HL-60 (cell line): Measurements from ENCODE around the gene SELENOO.

ENCODE experiments used
- DNase-seq, 2 experiments: peaks; one replicate each; pipeline ENCODE4 v3.0.0-alpha.2; 2010 to 2020; ENCODE audit warnings: low read depth in 1 of 2, low spot score in 1 of 2
- H3K27ac ChIP-seq: fragments of 250-450 bp; sonication (Bioruptor Pico); replicated peaks from 2 replicates; pipeline ENCODE4 v1.5.1; 2020; ENCODE audit warnings: mild to moderate bottlenecking, moderate library complexity
- H3K27me3 ChIP-seq: fragments of 250-450 bp; sonication (Bioruptor Pico); 2 replicates; pipeline ENCODE4 v1.5.1; 2021; ENCODE audit warnings: mild to moderate bottlenecking, moderate library complexity; ENCODE audit not compliant: insufficient read depth, poor library complexity, severe bottlenecking
- H3K4me3 ChIP-seq: replicated peaks from 2 replicates; pipeline ENCODE4 v1.5.1; 2011; ENCODE audit warnings: mild to moderate bottlenecking, control low read depth, low read length; ENCODE audit not compliant: insufficient read depth
- CTCF ChIP-seq: IDR thresholded peaks from one replicate; pipeline ENCODE4 v1.5.1; 2011; ENCODE audit warnings: low read length, control low read depth, inconsistent platforms; ENCODE audit not compliant: insufficient read depth
- GABPA ChIP-seq: IDR thresholded peaks from 2 replicates; pipeline ENCODE4 v1.6.1; 2012; ENCODE audit warnings: low read depth
- POLR2AphosphoS5 ChIP-seq: IDR thresholded peaks from 2 replicates; pipeline ENCODE4 v1.6.1; 2012; ENCODE audit warnings: low read depth
- SPI1 ChIP-seq: IDR thresholded peaks from 2 replicates; pipeline ENCODE4 v1.6.1; 2012; ENCODE audit warnings: low read depth, mild to moderate bottlenecking, borderline replicate concordance
- TF ChIP-seq, protein P1 (sequence below): IDR thresholded peaks from 2 replicates; pipeline ENCODE4 v1.6.1; 2012; ENCODE audit warnings: low read depth; ENCODE audit not compliant: insufficient replicate concordance

Gene SELENOO

DNA sequence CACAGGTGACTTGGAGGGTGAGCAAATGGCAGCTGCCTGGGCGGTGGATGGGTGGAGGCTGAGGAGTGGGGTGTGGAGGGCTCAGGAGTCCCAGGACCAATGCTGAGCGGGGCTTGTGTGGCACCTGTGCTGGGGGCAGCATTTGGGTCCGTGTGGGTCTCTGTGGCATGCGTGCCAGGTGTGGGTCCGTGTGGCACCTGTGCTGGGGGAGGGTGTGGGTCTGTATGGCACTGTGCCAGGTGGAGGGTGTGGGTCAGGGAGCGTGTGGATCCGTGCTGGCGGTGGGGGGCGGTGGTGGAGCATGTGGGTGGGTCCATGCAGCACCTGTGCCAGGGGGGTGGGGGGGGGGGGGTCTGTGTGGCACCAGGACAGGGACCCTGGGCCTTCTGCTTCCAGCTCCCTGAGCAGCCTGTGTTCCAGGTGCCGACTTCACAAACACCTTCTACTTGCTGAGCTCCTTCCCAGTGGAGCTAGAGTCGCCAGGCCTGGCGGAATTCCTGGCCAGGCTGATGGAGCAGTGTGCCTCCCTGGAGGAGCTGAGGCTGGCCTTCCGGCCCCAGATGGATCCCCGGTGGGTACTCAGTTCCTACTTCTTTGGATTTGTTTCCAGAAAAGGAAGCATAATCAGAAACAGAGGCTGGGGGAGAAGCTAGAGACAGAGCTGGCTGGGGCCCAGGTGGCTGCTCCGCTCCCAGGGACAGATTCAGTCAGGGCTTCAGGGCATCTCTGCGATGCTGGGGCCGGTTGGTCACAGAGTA, 14.7 kb downstream of the SELENOO start:
- TF ChIP-seq POLR2AphosphoS5 (peak; percentile 15; the same call in 1 of the 2 replicates), SPI1 (no peak)
- no peaks in the 10 kb centered on the region for H3K27me3 ChIP-seq

DNA sequence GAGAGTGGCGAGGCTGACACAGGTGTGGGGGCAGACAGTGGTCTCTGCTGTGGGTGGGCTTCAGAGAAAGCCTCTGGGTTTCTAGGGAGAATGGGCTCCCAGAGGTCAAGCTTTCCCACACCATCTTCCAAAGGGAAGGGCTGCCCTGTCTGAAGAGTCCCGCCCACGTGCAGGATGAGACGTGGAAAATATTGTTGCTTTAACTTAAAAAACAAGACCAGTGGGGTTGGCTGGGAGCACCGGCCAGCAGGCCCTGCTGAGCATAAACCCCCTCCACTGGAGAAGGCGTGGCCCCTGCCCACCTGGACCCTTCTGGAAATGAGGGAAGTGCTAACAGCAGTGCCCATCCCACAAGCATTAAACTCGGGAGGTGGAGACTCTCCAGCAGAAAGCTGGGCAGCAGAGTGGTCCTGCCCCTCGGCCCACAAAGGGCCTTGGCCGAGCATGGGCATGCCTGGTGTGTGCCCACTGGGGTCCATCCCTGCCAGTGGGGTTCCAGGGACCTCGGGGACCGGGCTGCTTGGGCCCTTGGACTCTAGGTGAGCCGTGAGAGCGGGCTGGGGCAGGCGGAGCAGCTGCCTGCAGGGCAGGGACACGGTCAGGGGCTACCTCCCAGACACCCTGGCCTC, 15.4 kb downstream of the SELENOO start:
- H3K27ac ChIP-seq = no peak overlapping the region
- H3K4me3 ChIP-seq = no peak overlapping the region
- TF ChIP-seq GABPA (no peak), CTCF (no peak), POLR2AphosphoS5 (no peak), SPI1 (no peak)
- TF ChIP-seq, protein P1, sequence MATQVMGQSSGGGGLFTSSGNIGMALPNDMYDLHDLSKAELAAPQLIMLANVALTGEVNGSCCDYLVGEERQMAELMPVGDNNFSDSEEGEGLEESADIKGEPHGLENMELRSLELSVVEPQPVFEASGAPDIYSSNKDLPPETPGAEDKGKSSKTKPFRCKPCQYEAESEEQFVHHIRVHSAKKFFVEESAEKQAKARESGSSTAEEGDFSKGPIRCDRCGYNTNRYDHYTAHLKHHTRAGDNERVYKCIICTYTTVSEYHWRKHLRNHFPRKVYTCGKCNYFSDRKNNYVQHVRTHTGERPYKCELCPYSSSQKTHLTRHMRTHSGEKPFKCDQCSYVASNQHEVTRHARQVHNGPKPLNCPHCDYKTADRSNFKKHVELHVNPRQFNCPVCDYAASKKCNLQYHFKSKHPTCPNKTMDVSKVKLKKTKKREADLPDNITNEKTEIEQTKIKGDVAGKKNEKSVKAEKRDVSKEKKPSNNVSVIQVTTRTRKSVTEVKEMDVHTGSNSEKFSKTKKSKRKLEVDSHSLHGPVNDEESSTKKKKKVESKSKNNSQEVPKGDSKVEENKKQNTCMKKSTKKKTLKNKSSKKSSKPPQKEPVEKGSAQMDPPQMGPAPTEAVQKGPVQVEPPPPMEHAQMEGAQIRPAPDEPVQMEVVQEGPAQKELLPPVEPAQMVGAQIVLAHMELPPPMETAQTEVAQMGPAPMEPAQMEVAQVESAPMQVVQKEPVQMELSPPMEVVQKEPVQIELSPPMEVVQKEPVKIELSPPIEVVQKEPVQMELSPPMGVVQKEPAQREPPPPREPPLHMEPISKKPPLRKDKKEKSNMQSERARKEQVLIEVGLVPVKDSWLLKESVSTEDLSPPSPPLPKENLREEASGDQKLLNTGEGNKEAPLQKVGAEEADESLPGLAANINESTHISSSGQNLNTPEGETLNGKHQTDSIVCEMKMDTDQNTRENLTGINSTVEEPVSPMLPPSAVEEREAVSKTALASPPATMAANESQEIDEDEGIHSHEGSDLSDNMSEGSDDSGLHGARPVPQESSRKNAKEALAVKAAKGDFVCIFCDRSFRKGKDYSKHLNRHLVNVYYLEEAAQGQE = no peak
- H3K27me3 ChIP-seq = no peaks in the 10 kb centered on the region
- no peak for DNase-seq

More for the DNA sequence above, 14.7 kb downstream of the SELENOO start:
- Histone ChIP-seq H3K27ac (no peak overlapping the region), H3K4me3 (no peak overlapping the region)
- no peak for DNase-seq

DNA sequence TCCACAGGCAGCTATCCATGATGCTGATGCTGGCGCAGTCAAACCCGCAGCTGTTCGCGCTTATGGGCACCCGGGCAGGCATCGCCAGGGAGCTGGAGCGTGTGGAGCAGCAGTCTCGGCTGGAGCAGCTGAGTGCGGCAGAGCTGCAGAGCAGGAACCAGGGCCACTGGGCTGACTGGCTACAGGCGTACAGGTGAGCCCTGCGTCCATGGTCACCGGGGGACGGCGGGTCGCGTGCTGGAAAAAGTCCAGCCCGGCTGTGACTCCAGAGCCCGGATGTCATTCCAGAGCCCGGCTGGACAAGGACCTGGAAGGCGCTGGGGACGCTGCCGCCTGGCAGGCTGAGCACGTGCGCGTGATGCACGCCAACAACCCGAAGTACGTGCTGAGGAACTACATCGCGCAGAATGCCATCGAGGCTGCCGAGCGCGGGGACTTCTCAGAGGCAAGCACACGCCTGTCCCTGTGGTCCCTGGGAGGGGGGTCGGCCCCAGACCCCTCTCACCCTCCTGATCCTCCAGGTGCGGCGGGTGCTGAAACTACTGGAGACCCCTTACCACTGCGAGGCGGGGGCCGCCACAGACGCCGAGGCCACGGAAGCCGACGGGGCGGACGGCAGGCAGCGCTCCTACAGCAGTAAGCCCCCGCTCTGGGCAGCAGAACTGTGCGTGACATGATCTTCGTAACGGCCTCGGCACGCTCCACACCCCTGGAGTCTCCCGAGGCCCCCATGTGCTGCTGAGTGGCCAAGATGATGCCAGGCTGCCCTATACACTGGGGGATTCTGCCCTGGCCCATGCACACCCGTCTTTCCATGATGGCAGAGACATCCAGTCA, 16.1 kb downstream of the SELENOO start:
- no peak for DNase-seq
- Histone ChIP-seq H3K27me3 (no peaks in the 10 kb centered on the region), H3K27ac (no peak overlapping the region), H3K4me3 (no peak overlapping the region)
- TF ChIP-seq CTCF (no peak), POLR2AphosphoS5 (no peak), GABPA (no peak), SPI1 (no peak)
- TF ChIP-seq, protein P1 = no peak

- DNase-seq = no peak
- no peak overlapping the region for H3K27ac ChIP-seq
- H3K4me3 ChIP-seq = no peak overlapping the region
- no peak for TF ChIP-seq POLR2AphosphoS5
- TF ChIP-seq, protein P1 = no peak
- TF ChIP-seq SPI1 = no peak
- H3K27me3 ChIP-seq = no peaks in the 10 kb centered on the region
These were observed 16.8 kb downstream of the SELENOO start for GRCh38 chr22:50217543-50218152.
